Measurements from ENCODE around the gene ZCCHC17. TPM values are rescaled to one million over a fixed set of nuclear protein-coding genes. Genes with fewer than 3 reads are reported as not detected.

ZCCHC17 gene
- total RNA-seq, 2 experiments from 2014 or later = 7.3 to 7.6 TPM

DNA sequence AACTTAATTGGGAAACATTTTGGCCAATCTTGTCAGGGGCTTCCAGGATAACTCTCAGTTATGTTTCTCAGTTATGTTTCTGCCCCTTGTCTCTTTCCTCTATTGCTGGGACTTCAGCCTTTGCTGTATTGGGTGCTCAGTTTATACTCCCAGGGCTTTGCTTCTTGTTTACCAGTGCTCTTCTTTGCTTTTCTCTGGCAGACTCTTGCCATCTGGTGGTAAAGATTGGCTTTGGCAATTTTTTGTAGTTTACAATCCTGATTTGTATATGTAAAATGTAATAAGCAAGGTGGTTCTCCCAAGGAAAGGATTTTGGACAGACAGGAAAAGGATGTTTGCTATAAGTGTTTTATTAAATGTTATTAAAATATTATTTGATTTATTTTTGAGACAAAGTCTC, 38.2 kb downstream of the ZCCHC17 start:
- H3K4me3 ChIP-seq (ENCODE audit: low read length) = no peak overlapping the region
- no peak overlapping the region for H3K4me3 Mint-ChIP-seq
- H3K4me1 ChIP-seq (ENCODE audit: insufficient read depth, low read length) = no peaks in the 10 kb centered on the region
- peak in 3 of 14 experiments; percentile 21 to 27 (median 25) for DNase-seq
- TF ChIP-seq, protein P1, sequence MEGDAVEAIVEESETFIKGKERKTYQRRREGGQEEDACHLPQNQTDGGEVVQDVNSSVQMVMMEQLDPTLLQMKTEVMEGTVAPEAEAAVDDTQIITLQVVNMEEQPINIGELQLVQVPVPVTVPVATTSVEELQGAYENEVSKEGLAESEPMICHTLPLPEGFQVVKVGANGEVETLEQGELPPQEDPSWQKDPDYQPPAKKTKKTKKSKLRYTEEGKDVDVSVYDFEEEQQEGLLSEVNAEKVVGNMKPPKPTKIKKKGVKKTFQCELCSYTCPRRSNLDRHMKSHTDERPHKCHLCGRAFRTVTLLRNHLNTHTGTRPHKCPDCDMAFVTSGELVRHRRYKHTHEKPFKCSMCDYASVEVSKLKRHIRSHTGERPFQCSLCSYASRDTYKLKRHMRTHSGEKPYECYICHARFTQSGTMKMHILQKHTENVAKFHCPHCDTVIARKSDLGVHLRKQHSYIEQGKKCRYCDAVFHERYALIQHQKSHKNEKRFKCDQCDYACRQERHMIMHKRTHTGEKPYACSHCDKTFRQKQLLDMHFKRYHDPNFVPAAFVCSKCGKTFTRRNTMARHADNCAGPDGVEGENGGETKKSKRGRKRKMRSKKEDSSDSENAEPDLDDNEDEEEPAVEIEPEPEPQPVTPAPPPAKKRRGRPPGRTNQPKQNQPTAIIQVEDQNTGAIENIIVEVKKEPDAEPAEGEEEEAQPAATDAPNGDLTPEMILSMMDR (IDR thresholded peaks at IDR 0.05) = peak; percentile 30
- H3K27ac Mint-ChIP-seq = no peak overlapping the region
- H3K36me3 ChIP-seq (ENCODE audit: insufficient read depth, low read length) = peaks cover 15% of the 10 kb centered on the region
- ATAC-seq (ENCODE audit: poor library complexity) = no peak
- no peak overlapping the region for H3K27ac ChIP-seq (ENCODE audit: low read depth in 1 of 2, low read length in 2 of 2)
- H3K9me3 ChIP-seq (ENCODE audit: control insufficient read depth in 1 of 2, insufficient read depth in 1 of 2, low read length in 2 of 2) = no peaks in the 10 kb centered on the region
- intact Hi-C loops (cut with DNase I, micrococcal nuclease) = loop anchor here (5.0 to 10.0 kb wide), 2 partner anchors 153 to 170 kb away; no protein-coding TSS in a partner anchor
- H3K27me3 ChIP-seq (ENCODE audit: control insufficient read depth in 1 of 2, insufficient read depth in 2 of 2, low read length in 2 of 2) = no peaks in the 10 kb centered on the region
- H3K9me3 Mint-ChIP-seq = no peaks in the 10 kb centered on the region
- H3K36me3 Mint-ChIP-seq (ENCODE audit: low read depth) = peaks cover 45% of the 10 kb centered on the region
- ChIA-PET CTCF (no interaction called here), POLR2A (no interaction called here)
- H3K27me3 Mint-ChIP-seq = no peaks in the 10 kb centered on the region
- no peaks in the 10 kb centered on the region for H3K4me1 Mint-ChIP-seq (ENCODE audit: low read depth)

DNA sequence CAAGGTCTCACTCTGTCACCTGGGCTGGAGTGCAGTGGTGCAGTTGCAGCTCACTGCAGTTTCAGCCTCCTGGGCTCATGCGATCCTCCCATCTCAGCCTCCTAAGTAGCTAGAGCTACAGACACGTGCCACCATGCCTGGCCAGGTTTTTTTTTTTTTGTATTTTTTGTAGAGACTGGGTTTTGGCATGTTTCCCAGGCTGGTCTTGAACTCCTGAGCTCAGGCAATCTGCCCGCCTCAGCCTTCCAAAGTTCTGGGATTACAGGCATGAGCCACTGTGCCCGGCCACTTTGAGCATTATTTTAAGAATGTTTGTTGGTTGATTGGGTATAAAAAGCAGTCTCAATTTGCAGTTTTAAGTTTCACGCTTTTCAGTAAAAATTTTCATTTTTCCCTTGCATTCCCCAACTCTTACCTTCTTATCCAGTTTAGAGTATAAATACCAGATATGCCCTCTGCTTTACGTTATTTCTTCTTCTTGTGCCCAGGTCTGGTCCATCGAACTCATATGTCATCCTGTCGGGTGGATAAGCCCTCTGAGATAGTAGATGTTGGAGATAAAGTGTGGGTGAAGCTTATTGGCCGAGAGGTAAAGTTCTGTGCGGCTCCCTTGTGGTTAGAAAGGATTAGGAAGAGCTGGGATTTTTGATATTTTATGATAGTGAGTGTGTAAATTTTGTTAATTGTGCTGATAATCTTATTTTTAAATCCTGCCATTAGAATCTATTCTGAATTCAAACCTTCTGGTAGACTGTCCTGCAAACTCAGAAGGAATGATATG, 40.0 kb downstream of the ZCCHC17 start:
- CTCF ChIA-PET = no interaction called here
- peaks cover 20% of the 10 kb centered on the region for H3K36me3 ChIP-seq (ENCODE audit: insufficient read depth, low read length)
- no peaks in the 10 kb centered on the region for H3K9me3 Mint-ChIP-seq
- H3K4me3 ChIP-seq (ENCODE audit: low read length) = no peak overlapping the region
- no peaks in the 10 kb centered on the region for H3K9me3 ChIP-seq (ENCODE audit: control insufficient read depth in 1 of 2, insufficient read depth in 1 of 2, low read length in 2 of 2)
- POLR2A ChIA-PET = no interaction called here
- no peak overlapping the region for H3K27ac Mint-ChIP-seq
- no peak overlapping the region for H3K27ac ChIP-seq (ENCODE audit: low read depth in 1 of 2, low read length in 2 of 2)
- H3K27me3 ChIP-seq (ENCODE audit: control insufficient read depth in 1 of 2, insufficient read depth in 2 of 2, low read length in 2 of 2) = no peaks in the 10 kb centered on the region
- DNase-seq (no peak), ATAC-seq (ENCODE audit: poor library complexity) (no peak)
- H3K27me3 Mint-ChIP-seq = no peaks in the 10 kb centered on the region
- TF ChIP-seq, protein P1 (IDR thresholded peaks at IDR 0.05) = no peak
- H3K36me3 Mint-ChIP-seq (ENCODE audit: low read depth) = peaks cover 47% of the 10 kb centered on the region
- H3K4me3 Mint-ChIP-seq = no peak overlapping the region
- H3K4me1 Mint-ChIP-seq (ENCODE audit: low read depth) = no peaks in the 10 kb centered on the region
- intact Hi-C loops (cut with DNase I, micrococcal nuclease) = loop anchor here (5.0 to 10.0 kb wide), 2 partner anchors 155 to 172 kb away; no protein-coding TSS in a partner anchor
- no peaks in the 10 kb centered on the region for H3K4me1 ChIP-seq (ENCODE audit: insufficient read depth, low read length)

DNA sequence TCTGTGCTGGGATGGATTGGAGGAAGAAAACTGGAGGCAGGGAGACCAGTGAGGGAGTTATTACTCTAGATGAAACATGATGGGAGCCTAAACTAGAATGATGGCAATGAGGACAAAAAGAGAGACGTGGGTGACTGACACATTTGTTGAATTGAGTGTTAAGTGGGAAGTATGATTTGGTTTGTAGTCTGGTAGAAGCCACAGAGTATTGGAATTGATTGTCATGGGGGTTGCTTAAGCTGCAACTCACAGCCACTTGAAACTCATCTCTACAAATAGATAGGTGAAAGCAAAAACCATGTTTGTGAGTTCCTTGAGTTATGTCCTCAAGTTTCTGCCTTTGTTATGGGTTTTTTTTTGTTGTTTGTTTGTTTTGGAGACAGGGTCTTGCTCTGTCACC, 47.7 kb downstream of the ZCCHC17 start:
- H3K27me3 Mint-ChIP-seq = no peaks in the 10 kb centered on the region
- Histone ChIP-seq H3K9me3 (ENCODE audit: control insufficient read depth in 1 of 2, insufficient read depth in 1 of 2, low read length in 2 of 2) (no peaks in the 10 kb centered on the region), H3K27ac (ENCODE audit: low read depth in 1 of 2, low read length in 2 of 2) (no peak overlapping the region), H3K4me3 (ENCODE audit: low read length) (no peak overlapping the region), H3K36me3 (ENCODE audit: insufficient read depth, low read length) (peaks cover 40% of the 10 kb centered on the region), H3K4me1 (ENCODE audit: insufficient read depth, low read length) (no peaks in the 10 kb centered on the region), H3K27me3 (ENCODE audit: control insufficient read depth in 1 of 2, insufficient read depth in 2 of 2, low read length in 2 of 2) (no peaks in the 10 kb centered on the region)
- CTCF ChIA-PET = no interaction called here
- intact Hi-C loops (cut with DNase I, micrococcal nuclease) = no loop called here
- POLR2A ChIA-PET = no interaction called here
- DNase-seq (no peak), ATAC-seq (ENCODE audit: poor library complexity) (no peak)
- H3K27ac Mint-ChIP-seq = no peak overlapping the region
- no peak overlapping the region for H3K4me3 Mint-ChIP-seq
- H3K9me3 Mint-ChIP-seq = no peaks in the 10 kb centered on the region
- no peaks in the 10 kb centered on the region for H3K4me1 Mint-ChIP-seq (ENCODE audit: low read depth)
- TF ChIP-seq, protein P1 (IDR thresholded peaks at IDR 0.05) = no peak
- H3K36me3 Mint-ChIP-seq (ENCODE audit: low read depth) = peaks cover 81% of the 10 kb centered on the region

All from CD4-positive, alpha-beta T cell (primary cell).